Measurements from ENCODE around the gene TUBA1A.
"Not testable (repeated sequence)": the region's sequence is repeated elsewhere in the genome, so short reads cannot be mapped to it uniquely, and the experiment has no call there.

Gene TUBA1A

GRCh38 chr12:49144384-49144783 lies 44.5 kb downstream of the TUBA1A start:
- no peak for DNase-seq

GRCh38 chr12:49138999-49139398 lies 49.9 kb downstream of the TUBA1A start:
- no peak for DNase-seq

DNA sequence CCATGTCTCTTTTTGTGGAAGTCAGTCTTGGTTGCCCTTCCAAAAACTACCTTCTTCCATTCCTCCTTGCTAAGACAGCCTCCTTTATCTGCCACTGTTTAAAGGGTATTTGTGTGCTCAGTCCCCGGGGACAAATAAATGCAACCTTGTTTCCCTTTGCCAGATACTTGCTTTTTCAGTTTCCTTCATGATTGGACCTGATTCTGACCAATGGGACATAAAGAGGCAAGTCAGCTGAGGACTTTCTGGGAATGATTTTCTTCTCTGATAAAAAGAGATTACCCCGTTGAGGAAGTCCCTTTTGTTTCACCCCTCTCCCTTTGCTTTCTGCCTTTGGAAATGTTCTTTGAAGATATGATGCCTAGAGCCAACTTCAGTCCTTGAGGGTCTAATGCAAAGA lies 50.3 kb downstream of the TUBA1A start:
- DNase-seq = no peak

DNA sequence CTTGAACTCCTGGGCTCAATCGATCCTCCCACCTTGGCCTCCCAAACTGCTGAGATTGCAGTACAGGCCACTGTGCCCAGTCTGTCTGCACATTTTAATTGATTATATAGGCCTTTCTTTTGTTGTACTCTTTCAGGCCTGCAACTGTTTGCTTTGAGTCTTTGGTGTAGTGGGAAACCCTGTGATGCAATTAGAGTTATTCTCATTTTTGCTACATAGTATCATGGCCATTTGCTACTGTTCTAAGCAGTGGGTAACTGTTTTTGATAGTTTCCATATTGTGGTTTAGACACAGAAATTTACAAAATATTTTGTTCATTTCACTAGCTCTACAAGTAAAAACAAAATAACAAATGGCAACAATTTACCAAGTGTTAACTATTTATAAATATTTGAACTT lies 51.4 kb downstream of the TUBA1A start:
- no peak for DNase-seq

DNA sequence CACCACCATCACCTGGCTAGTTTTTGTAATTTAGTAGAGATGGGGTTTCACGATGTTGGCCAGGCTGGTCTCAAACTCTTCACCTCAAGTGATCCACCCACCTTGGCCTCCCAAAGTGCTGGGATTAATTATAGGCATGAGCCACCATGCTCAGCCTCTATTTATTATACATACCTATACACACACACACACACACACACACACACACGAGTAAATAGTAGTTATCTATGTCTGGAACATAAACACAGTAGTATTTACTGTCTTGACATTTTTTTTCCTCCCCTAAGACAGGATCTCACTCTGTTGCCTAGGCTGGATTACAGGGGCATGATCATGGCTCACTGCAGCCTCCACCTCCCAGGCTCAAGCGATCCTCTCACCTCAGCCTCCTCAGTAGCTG lies 51.9 kb downstream of the TUBA1A start:
- DNase-seq = not testable (repeated sequence)
